ENCODE results near the gene ERC2.

The ERC2 gene

GRCh38 chr3:55897573-55898224 lies 570.6 kb downstream of the ERC2 start:
- no peaks in the 10 kb centered on the region for H3K4me1 Mint-ChIP-seq (ENCODE audit: low read depth)
- H3K27ac Mint-ChIP-seq = no peak overlapping the region
- no peak overlapping the region for H3K4me3 Mint-ChIP-seq
- no peaks in the 10 kb centered on the region for H3K36me3 Mint-ChIP-seq (ENCODE audit: low read depth)
- no peak for DNase-seq (ENCODE audit: low spot score)
- no peaks in the 10 kb centered on the region for H3K27me3 Mint-ChIP-seq (ENCODE audit: low read depth)
- H3K9me3 Mint-ChIP-seq = no peaks in the 10 kb centered on the region

- no peaks in the 10 kb centered on the region for H3K4me1 Mint-ChIP-seq (ENCODE audit: low read depth)
- H3K27ac Mint-ChIP-seq = no peak overlapping the region
- no peaks in the 10 kb centered on the region for H3K9me3 Mint-ChIP-seq
- no peak for DNase-seq (ENCODE audit: low spot score)
- no peaks in the 10 kb centered on the region for H3K36me3 Mint-ChIP-seq (ENCODE audit: low read depth)
- H3K27me3 Mint-ChIP-seq (ENCODE audit: low read depth) = no peaks in the 10 kb centered on the region
- no peak overlapping the region for H3K4me3 Mint-ChIP-seq
These were observed 572.2 kb downstream of the ERC2 start for GRCh38 chr3:55895897-55896566.

GRCh38 chr3:55894605-55895004 lies 573.7 kb downstream of the ERC2 start:
- H3K27me3 Mint-ChIP-seq (ENCODE audit: low read depth) = no peaks in the 10 kb centered on the region
- no peak overlapping the region for H3K27ac Mint-ChIP-seq
- no peak overlapping the region for H3K4me3 Mint-ChIP-seq
- H3K4me1 Mint-ChIP-seq (ENCODE audit: low read depth) = no peaks in the 10 kb centered on the region
- no peak for DNase-seq (ENCODE audit: low spot score)
- no peaks in the 10 kb centered on the region for H3K9me3 Mint-ChIP-seq
- H3K36me3 Mint-ChIP-seq (ENCODE audit: low read depth) = no peaks in the 10 kb centered on the region

- Mint-ChIP-seq H3K27ac (no peak overlapping the region), H3K4me3 (no peak overlapping the region), H3K36me3 (ENCODE audit: low read depth) (no peaks in the 10 kb centered on the region), H3K27me3 (ENCODE audit: low read depth) (no peaks in the 10 kb centered on the region), H3K9me3 (no peaks in the 10 kb centered on the region), H3K4me1 (ENCODE audit: low read depth) (no peaks in the 10 kb centered on the region)
- DNase-seq (ENCODE audit: low spot score) = no peak
These were observed 575.1 kb downstream of the ERC2 start for GRCh38 chr3:55893045-55893664.

- DNase-seq (ENCODE audit: low spot score) = no peak
- no peak overlapping the region for H3K4me3 Mint-ChIP-seq
- H3K27ac Mint-ChIP-seq = no peak overlapping the region
- H3K27me3 Mint-ChIP-seq (ENCODE audit: low read depth) = no peaks in the 10 kb centered on the region
- no peaks in the 10 kb centered on the region for H3K36me3 Mint-ChIP-seq (ENCODE audit: low read depth)
- no peaks in the 10 kb centered on the region for H3K4me1 Mint-ChIP-seq (ENCODE audit: low read depth)
- no peaks in the 10 kb centered on the region for H3K9me3 Mint-ChIP-seq
These were observed 577.2 kb downstream of the ERC2 start for GRCh38 chr3:55891106-55891505.

GRCh38 chr3:55888282-55888885 lies 579.9 kb downstream of the ERC2 start:
- Mint-ChIP-seq H3K9me3 (no peaks in the 10 kb centered on the region), H3K36me3 (ENCODE audit: low read depth) (no peaks in the 10 kb centered on the region), H3K4me1 (ENCODE audit: low read depth) (no peaks in the 10 kb centered on the region), H3K27me3 (ENCODE audit: low read depth) (no peaks in the 10 kb centered on the region), H3K4me3 (no peak overlapping the region), H3K27ac (no peak overlapping the region)
- no peak for DNase-seq (ENCODE audit: low spot score)

GRCh38 chr3:55885721-55886120 lies 582.5 kb downstream of the ERC2 start:
- Mint-ChIP-seq H3K27me3 (ENCODE audit: low read depth) (no peaks in the 10 kb centered on the region), H3K27ac (no peak overlapping the region), H3K9me3 (no peaks in the 10 kb centered on the region), H3K4me1 (ENCODE audit: low read depth) (no peaks in the 10 kb centered on the region), H3K4me3 (no peak overlapping the region), H3K36me3 (ENCODE audit: low read depth) (no peaks in the 10 kb centered on the region)
- no peak for DNase-seq (ENCODE audit: low spot score)

GRCh38 chr3:55884491-55885285 lies 583.6 kb downstream of the ERC2 start:
- no peaks in the 10 kb centered on the region for H3K4me1 Mint-ChIP-seq (ENCODE audit: low read depth)
- H3K27ac Mint-ChIP-seq = no peak overlapping the region
- no peaks in the 10 kb centered on the region for H3K36me3 Mint-ChIP-seq (ENCODE audit: low read depth)
- DNase-seq (ENCODE audit: low spot score) = no peak
- H3K27me3 Mint-ChIP-seq (ENCODE audit: low read depth) = no peaks in the 10 kb centered on the region
- H3K4me3 Mint-ChIP-seq = no peak overlapping the region
- H3K9me3 Mint-ChIP-seq = no peaks in the 10 kb centered on the region

GRCh38 chr3:55884066-55884465 lies 584.2 kb downstream of the ERC2 start:
- Mint-ChIP-seq H3K4me3 (no peak overlapping the region), H3K27ac (no peak overlapping the region), H3K36me3 (ENCODE audit: low read depth) (no peaks in the 10 kb centered on the region), H3K4me1 (ENCODE audit: low read depth) (no peaks in the 10 kb centered on the region), H3K27me3 (ENCODE audit: low read depth) (no peaks in the 10 kb centered on the region), H3K9me3 (no peaks in the 10 kb centered on the region)
- no peak for DNase-seq (ENCODE audit: low spot score)

- no peaks in the 10 kb centered on the region for H3K9me3 Mint-ChIP-seq
- H3K4me3 Mint-ChIP-seq = no peak overlapping the region
- H3K36me3 Mint-ChIP-seq (ENCODE audit: low read depth) = no peaks in the 10 kb centered on the region
- DNase-seq (ENCODE audit: low spot score) = no peak
- H3K27ac Mint-ChIP-seq = no peak overlapping the region
- H3K4me1 Mint-ChIP-seq (ENCODE audit: low read depth) = no peaks in the 10 kb centered on the region
- H3K27me3 Mint-ChIP-seq (ENCODE audit: low read depth) = no peaks in the 10 kb centered on the region
These were observed 586.3 kb downstream of the ERC2 start for GRCh38 chr3:55882006-55882405.

GRCh38 chr3:55880357-55880756 lies 587.9 kb downstream of the ERC2 start:
- Mint-ChIP-seq H3K4me3 (no peak overlapping the region), H3K27ac (no peak overlapping the region), H3K9me3 (no peaks in the 10 kb centered on the region), H3K27me3 (ENCODE audit: low read depth) (no peaks in the 10 kb centered on the region), H3K36me3 (ENCODE audit: low read depth) (no peaks in the 10 kb centered on the region), H3K4me1 (ENCODE audit: low read depth) (no peaks in the 10 kb centered on the region)
- no peak for DNase-seq (ENCODE audit: low spot score)

GRCh38 chr3:55879901-55880331 lies 588.4 kb downstream of the ERC2 start:
- Mint-ChIP-seq H3K4me1 (ENCODE audit: low read depth) (no peaks in the 10 kb centered on the region), H3K27me3 (ENCODE audit: low read depth) (no peaks in the 10 kb centered on the region)
- no peak for DNase-seq (ENCODE audit: low spot score)

GRCh38 chr3:55877703-55878102 lies 590.6 kb downstream of the ERC2 start:
- Mint-ChIP-seq H3K9me3 (no peaks in the 10 kb centered on the region), H3K4me1 (ENCODE audit: low read depth) (no peaks in the 10 kb centered on the region), H3K27ac (no peak overlapping the region), H3K4me3 (no peak overlapping the region), H3K27me3 (ENCODE audit: low read depth) (no peaks in the 10 kb centered on the region), H3K36me3 (ENCODE audit: low read depth) (no peaks in the 10 kb centered on the region)
- DNase-seq (ENCODE audit: low spot score) = no peak

More at GRCh38 chr3:55879901-55880331, 588.4 kb downstream of the ERC2 start:
- Mint-ChIP-seq H3K36me3 (ENCODE audit: low read depth) (no peaks in the 10 kb centered on the region), H3K9me3 (no peaks in the 10 kb centered on the region), H3K27ac (no peak overlapping the region), H3K4me3 (no peak overlapping the region)

- no peak for DNase-seq (ENCODE audit: low spot score)
- H3K27ac Mint-ChIP-seq = no peak overlapping the region
- H3K4me1 Mint-ChIP-seq (ENCODE audit: low read depth) = no peaks in the 10 kb centered on the region
These were observed 591.7 kb downstream of the ERC2 start for GRCh38 chr3:55876560-55876959.

More at GRCh38 chr3:55876560-55876959, 591.7 kb downstream of the ERC2 start:
- Mint-ChIP-seq H3K36me3 (ENCODE audit: low read depth) (no peaks in the 10 kb centered on the region), H3K9me3 (no peaks in the 10 kb centered on the region), H3K27me3 (ENCODE audit: low read depth) (no peaks in the 10 kb centered on the region), H3K4me3 (no peak overlapping the region)

Data from T-helper 2 cell treated with Interferon-gamma antibody and Interleukin-4, amounts not matched to agents 5 μg/mL and 100 μg/mL, for 36 hours (primary cell).